Measurements from ENCODE around the gene ADAMTS2. TPM values are rescaled to one million over a fixed set of nuclear protein-coding genes. Genes with fewer than 3 reads are reported as not detected.

Gene ADAMTS2
- total RNA-seq, 1 donor from 2014 or later: 3.6 TPM

- intact Hi-C loops (cut with DNase I): no loop called here
- no peak for ATAC-seq (ENCODE audit: poor library complexity)
- peak; percentile 37 for DNase-seq
Measured at GRCh38 chr5:179255527-179256327, 89.5 kb downstream of the ADAMTS2 start.

DNA sequence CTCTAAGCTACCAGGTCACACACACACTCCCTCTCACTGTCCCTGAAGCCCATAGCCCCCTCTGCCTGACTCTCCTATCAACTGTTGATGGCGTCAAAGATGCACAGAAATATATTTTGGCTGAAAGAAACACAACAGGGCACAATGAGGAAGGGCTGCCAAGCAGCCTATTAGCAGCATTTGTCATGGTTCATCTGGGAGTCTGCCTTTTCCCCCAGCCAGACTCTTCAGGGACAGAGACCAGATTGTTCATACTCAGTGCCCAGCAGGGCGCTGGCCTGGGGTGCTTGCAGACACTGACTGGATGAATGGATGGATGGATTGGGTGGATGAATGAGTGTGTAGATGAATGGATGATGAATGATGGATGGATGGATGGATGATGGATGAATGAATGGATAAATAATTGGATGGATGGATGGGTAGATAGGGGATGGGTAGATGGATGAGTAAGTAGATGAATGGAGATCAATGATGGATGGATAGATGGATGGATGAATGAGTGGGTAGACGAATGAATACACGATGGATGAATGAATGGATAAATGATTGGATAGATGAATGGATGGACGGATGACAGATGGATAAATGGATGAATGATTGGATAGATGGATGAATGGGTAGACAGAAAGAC is 90.5 kb downstream of the ADAMTS2 start:
- ATAC-seq (ENCODE audit: poor library complexity) (no peak), DNase-seq (no peak)
- intact Hi-C loops (cut with DNase I): no loop called here

GRCh38 chr5:179253730-179254129 is 91.5 kb downstream of the ADAMTS2 start:
- DNase-seq (no peak), ATAC-seq (ENCODE audit: poor library complexity) (no peak)
- intact Hi-C loops (cut with DNase I): no loop called here

DNA sequence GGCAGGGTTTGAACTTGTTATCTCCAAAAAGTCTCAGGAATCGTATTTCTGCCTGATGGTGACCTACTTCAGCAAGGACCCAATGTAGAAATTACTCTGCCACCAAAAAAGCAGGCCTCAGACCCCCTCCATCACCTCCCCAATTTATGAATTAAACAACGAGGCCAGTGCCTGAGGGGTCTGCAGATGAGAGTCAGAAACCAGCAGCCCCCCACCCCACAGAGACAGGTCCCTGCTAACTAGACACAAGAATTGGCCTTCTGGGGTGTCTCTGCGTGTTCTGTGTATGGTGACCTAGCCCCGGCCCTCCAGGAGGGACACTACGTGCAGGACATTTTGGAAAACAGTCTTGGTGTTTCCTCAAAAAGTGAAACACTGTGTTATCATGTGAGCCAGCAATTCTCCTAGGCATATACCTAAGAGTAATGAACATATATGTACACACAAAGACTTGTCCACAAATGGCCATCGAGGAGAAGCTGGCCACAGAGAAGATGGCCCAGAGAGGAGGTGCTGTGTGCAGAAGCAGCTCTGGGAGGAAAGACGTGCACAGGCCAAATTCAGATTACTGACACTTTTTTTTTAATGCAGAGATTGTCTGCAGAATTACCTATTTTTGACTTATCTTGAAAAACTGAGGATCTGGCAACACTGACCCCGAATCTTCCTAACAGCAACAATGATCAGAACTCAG is 93.8 kb downstream of the ADAMTS2 start:
- ATAC-seq (ENCODE audit: poor library complexity): no peak
- DNase-seq: no peak
- intact Hi-C loops (cut with DNase I): no loop called here

DNA sequence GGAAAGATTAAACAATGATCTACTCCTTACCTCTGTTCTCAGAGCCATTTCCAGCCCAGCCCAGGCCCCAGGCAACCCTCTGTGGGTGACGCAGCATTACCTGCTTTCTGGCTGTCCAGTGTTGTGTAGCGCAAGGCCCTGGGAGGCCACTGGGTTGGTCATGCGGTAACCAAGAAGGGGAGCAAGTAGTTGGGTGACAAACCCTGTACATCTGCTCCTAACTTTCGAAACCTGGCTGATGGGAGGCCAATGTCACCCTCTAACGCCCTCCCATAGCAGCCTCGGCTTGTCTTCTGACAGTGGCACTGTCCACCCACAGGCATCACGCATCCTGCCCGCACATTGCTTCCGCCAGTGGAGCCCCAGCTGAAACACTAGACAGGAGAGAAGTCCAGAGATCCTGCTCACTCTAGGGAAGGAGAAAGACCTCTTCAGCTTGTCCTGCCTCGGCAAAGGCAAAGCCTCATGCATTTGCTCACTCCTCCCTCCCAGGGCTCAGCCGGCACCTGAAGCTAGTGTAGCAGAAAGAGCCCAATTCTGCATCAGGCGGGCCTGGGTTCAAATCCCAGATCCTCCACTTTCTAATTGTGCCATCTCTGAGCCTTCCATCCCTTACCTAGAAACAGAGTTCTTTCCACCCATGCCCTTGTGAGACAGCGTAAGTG is 94.6 kb downstream of the ADAMTS2 start:
- ATAC-seq (ENCODE audit: poor library complexity) (no peak), DNase-seq (no peak)
- intact Hi-C loops (cut with DNase I): no loop called here

DNA sequence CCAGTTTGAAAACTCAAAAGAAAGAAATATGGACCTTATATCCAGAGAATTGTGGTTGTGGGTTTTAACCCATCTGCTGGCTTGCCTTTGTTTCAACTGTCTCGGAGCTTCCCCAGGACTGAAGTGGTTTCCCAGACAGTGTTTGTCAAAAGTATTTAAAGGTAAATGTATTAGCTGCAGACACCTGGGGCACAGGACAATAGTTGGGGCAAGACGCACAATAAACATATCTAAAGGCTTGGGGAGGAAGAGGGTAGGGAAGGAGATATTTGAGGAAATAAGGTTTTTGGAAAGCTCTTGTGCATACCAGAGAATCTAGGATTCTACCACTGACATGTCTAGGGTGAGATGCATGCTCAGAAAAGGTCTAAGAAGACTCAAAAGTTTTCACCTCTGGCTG is 99.0 kb downstream of the ADAMTS2 start:
- ATAC-seq (ENCODE audit: poor library complexity) (no peak), DNase-seq (no peak)
- intact Hi-C loops (cut with DNase I): no loop called here

GRCh38 chr5:179245031-179245430 is 100.2 kb downstream of the ADAMTS2 start:
- no peak for ATAC-seq (ENCODE audit: poor library complexity)
- intact Hi-C loops (cut with DNase I): no loop called here

GRCh38 chr5:179244044-179244443 is 101.2 kb downstream of the ADAMTS2 start:
- intact Hi-C loops (cut with DNase I): no loop called here
- no peak for DNase-seq
- ATAC-seq (ENCODE audit: poor library complexity): peak; percentile 26

More at GRCh38 chr5:179245031-179245430, 100.2 kb downstream of the ADAMTS2 start:
- no peak for DNase-seq

DNA sequence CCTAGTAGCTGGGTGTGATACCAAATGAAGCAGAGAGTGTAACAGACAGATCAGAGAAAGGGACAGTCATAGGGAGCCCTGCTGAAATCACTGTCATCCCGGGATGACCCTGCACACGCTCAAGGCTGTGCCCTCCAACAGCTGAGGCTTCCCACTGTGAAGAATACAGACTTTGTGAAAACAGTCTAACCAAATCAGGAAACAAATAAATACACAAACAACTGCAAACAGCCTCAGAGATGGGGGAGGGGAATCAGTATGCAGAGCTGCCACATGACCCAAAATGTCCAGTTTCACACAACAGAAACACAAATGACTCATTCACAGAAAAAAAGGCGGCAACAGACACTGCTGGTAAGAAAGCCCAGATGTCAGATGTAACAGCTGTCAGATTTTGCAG is 101.9 kb downstream of the ADAMTS2 start:
- DNase-seq: no peak
- ATAC-seq (ENCODE audit: poor library complexity): peak; percentile 76
- intact Hi-C loops (cut with DNase I): no loop called here

- ATAC-seq (ENCODE audit: poor library complexity): no peak
- intact Hi-C loops (cut with DNase I): no loop called here
- no peak for DNase-seq
Measured at GRCh38 chr5:179242676-179243075, 102.6 kb downstream of the ADAMTS2 start.

DNA sequence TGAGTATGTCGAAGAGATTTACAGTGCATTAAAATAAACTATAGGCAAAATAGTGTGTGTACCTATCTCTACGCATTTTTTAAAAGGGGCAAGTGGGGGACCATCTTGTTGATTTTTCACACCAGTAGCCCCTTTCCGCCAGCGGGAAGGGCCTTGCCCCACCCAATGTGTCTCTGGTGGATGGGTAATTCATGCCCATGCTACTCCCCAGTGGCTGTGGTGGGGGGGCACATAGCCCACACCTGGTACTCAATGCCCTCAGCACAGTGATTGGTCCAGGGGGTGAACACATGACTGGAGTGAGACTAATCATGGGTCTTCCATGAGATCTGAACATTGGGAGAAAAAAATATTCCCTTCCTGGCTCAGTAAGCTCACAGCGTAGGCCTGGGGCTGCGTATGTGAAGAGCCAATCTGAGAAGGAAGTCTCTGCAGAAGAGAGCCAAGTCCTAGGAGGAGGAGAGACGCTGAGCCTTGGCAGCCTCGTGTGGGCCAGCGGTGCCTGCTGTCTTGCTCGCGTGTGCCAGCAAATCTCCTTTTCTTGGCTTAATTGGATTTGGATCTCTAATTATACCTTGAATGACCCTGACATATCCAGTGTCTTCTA is 103.4 kb downstream of the ADAMTS2 start:
- peak; percentile 59 for ATAC-seq (ENCODE audit: poor library complexity)
- peak; percentile 45 for DNase-seq
- intact Hi-C loops (cut with DNase I): no loop called here

DNA sequence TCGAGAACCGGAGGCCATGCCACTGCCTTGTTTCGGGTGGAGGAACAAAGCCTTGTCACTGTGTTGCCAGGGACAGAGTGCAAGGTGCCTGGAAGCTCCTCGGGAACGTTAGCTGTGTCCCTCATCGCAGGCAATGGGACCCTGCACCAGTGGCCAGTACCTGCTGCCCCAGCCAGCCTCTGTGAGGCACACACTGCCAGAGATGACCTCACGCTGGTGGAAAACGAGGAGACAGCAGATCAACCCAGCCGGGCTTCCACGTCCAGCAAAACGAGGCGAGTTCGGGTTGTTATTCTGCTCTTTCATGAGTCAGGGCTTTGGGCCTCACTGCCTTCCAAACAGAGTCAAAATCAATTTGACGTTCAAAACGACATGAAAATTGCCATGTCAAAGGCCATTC is 104.1 kb downstream of the ADAMTS2 start:
- intact Hi-C loops (cut with DNase I): no loop called here
- DNase-seq: peak; percentile 40
- ATAC-seq (ENCODE audit: poor library complexity): no peak

GRCh38 chr5:179240561-179240960 is 104.7 kb downstream of the ADAMTS2 start:
- intact Hi-C loops (cut with DNase I): no loop called here
- DNase-seq: peak; percentile 25
- no peak for ATAC-seq (ENCODE audit: poor library complexity)

DNA sequence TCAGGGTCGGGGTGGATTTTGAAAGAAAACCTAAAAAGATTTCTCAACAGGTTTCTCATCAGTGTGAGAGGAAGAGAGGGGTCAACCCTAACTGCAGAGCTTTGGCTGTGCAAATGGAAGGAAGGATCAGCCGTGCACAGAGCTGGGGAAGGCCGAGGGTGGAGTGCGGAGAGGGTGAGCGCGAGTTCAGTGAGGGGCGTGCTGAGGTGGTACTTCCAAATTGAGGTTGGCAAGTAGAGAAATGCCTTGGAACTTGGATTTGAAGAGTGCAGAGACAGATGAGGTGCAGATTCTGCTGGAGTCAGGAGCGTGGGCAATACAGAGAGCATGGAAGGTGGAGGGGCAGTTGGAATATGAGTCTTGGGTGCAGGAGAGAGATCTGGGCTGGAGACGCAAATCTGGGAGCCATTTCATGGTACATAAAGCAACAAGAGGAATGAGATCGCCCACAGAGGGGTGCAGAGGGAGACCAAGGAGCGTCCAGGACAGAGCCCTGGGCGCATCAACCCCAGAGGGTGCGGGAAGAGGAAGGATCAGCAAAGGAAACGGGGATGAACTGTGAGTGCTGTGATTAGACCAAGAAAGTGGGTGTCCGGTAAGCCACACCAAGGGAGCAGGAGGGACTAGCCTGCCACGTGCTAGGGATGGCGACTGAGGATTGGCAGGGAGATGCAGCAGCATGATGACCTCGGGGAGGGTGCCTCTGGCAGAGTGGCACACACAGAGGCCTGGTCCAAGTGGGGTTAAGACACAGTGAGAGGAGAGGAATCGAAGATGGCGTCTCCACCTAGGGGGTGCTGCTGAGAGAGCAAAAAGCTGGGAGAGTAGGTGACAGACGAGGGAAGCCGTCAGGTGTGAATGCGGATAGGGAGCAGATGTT is 105.8 kb downstream of the ADAMTS2 start:
- ATAC-seq (ENCODE audit: poor library complexity) (no peak), DNase-seq (peak; percentile 20)
- intact Hi-C loops (cut with DNase I): no loop called here

DNA sequence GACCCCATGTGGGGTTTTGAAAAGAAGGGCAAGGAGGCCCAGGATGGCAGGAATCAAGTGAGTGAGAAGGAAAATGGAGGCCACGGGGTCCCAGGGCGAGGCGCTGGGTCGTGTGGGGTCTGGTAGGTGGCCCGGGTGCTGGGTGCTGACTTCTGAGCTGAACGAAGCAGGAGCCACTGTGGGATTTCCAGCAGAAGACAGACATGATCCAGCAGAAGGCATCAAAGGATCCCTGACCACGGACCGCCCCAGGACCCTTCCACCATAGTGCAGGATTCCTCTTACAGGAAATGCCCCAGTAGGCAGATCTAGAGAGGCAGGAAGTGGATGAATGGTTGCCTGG is 106.7 kb downstream of the ADAMTS2 start:
- DNase-seq (no peak), ATAC-seq (ENCODE audit: poor library complexity) (no peak)
- intact Hi-C loops (cut with DNase I): no loop called here

DNA sequence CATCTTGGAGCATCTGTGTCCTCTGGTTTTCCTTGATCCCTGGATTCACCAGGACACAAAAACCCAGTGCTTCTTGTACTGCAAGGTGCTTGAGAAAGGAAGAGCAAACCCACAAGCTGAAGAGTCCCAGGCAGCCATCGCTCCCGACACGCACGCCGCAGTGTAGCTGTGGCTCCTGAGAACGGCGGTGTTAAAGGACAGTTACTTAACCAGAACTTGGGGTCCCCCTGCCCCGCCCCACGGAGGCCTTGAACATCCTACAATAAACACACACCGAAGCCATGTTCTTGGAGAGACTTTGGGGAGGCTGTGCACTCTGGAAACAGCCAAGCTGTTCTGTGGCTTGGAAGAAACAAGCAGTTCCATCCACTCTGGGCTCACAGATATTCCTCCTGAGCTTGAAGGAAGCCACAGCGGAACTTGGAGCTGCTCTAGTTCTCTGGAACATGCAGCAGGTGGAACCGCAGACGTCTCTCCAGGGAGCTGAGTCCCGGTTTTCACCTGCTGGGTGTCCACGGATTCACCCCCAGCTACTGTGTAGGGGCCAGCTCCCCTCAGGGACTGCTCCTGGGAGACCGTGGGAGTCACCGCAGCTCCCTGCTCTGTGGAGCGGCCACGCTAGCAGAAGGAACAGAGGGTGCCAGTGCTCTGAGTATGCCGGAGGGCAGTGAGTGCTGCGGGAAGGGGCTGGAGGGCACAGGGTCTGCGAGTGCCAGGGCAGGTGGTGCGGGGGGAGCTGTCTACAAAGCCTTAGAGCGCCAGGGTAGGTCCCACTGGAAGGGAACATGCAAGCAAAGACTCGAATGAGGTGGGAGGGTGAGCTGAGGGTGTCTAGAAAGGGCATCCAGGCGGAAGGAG is 107.3 kb downstream of the ADAMTS2 start:
- DNase-seq (no peak), ATAC-seq (ENCODE audit: poor library complexity) (no peak)
- intact Hi-C loops (cut with DNase I): no loop called here

Data from Right ventricle myocardium superior (tissue), 1 donor.